Measurements from ENCODE around the gene NDUFC1. TPM values are rescaled to one million over a fixed set of nuclear protein-coding genes. Genes with fewer than 3 reads are reported as not detected.
A peak's percentile ranks its signal among the peaks of the same experiment; 100 is the strongest.

NDUFC1 gene
- total and polyA plus RNA-seq, 9 of the 15 experiments (the other 6 are each of a cell fraction or from before 2014, with no cell fraction given) = 58.9 to 378 (median 120) TPM

GRCh38 chr4:139301113-139301820 lies 1.0 kb downstream of the NDUFC1 start, which contains the start of gene NAA15 (continued):
- no peak for TF ChIP-seq STAT6 (CRISPR knock-in tag; IDR thresholded peaks at IDR 0.05)

- Histone ChIP-seq H4K20me1 (replicated peaks; ENCODE audit: control insufficient read depth, insufficient read depth, low read length) (peaks cover 9% of the 10 kb centered on the region; the same call in 1 of the 2 replicates), H3K4me3 (peak overlapping the region; percentile 99), H3K9ac (ENCODE audit: insufficient read depth in 1 of 2, low read depth in 2 of 2, low read length in 2 of 2) (peak overlapping the region; percentile 96 to 100), H3K36me3 (ENCODE audit: control insufficient read depth, insufficient read depth, low read length) (peaks cover 25% of the 10 kb centered on the region; the same call in 2 of the 3 replicates), H3K4me1 (replicated peaks in 1 of 2; ENCODE audit: control insufficient read depth in 2 of 2, insufficient read depth in 2 of 2, low read length in 2 of 2) (peaks cover 11 to 12% of the 10 kb centered on the region in 2 experiments), H3K9me1 (ENCODE audit: control insufficient read depth, insufficient read depth, low read length) (no peaks in the 10 kb centered on the region), H3K27me3 (ENCODE audit: control insufficient read depth in 2 of 2, insufficient read depth in 2 of 2, low read length in 2 of 2) (no peaks in the 10 kb centered on the region), H2AFZ (ENCODE audit: low read depth, low read length) (peak overlapping the region; percentile 88), H3K27ac (ENCODE audit: extremely low read depth, low read depth, low read length) (peak overlapping the region; percentile 98), H3K9me3 (replicated peaks; ENCODE audit: control insufficient read depth, insufficient read depth, low read depth, low read length) (0 out of 2 replicates have a peak, but pooled peaks cover 7% of the 10 kb centered on the region), H3K79me2 (ENCODE audit: control insufficient read depth, insufficient read depth, low read length) (peaks cover 96% of the 10 kb centered on the region), H3K4me2 (ENCODE audit: insufficient read depth, low read length) (peak overlapping the region; percentile 97)
- in situ Hi-C loops (cut with MboI) (no loop called here), intact Hi-C loops (cut with micrococcal nuclease) (loop anchor here (2.0 kb wide), 2 partner anchors 124 to 154 kb away; partner anchors contain the start of genes ELF2 and RAB33B)
- peak in 2 of 4 experiments; percentile 36 to 65 for DNase-seq (ENCODE audit: extremely low read depth in 1 of 4, low spot score in 3 of 4)
- BruUV-seq (replicated peaks) = TSS peak; percentile 85
- under 1% methylated on average over 16 of the region's 16 CpGs for WGBS (ENCODE audit: insufficient coverage, low coverage, missing lambda C conversion rate)
- peak; percentile 41 for ATAC-seq
- CTCF ChIA-PET (ENCODE audit: low intra/inter-chr PET ratio) = interaction anchor here (1.4 kb wide), 1 partner anchor 201 kb away, joined by 4 read pairs; no protein-coding TSS in a partner anchor
- peak; percentile 37 for FAIRE-seq
- POLR2A ChIA-PET = interaction anchor here (0.6 to 3.1 kb wide), 20 partner anchors 9 to 221 kb away, joined by 3 to 23 read pairs (median 4); no protein-coding TSS in a partner anchor
- no peak for TF ChIP-seq ZNF282 (CRISPR knock-in tag; IDR thresholded peaks at IDR 0.05)
- TF ChIP-seq AFF1 (IDR thresholded peaks at IDR 0.05; ENCODE audit: low read depth in 1 of 2, partially characterized antibody in 2 of 2) = peak; percentile 71 to 80
- TF ChIP-seq CC2D1A (IDR thresholded peaks at IDR 0.05) = no peak
- no peak for TF ChIP-seq EGR1 (conservative IDR thresholded peaks at IDR 0.05)
- no peak for TF ChIP-seq ZNF561 (CRISPR knock-in tag; conservative IDR thresholded peaks at IDR 0.05)
- TF ChIP-seq CHD1 (IDR thresholded peaks at IDR 0.05; ENCODE audit: low read length) = peak; percentile 88
- no peak for TF ChIP-seq OTX1 (CRISPR knock-in tag; IDR thresholded peaks at IDR 0.05)
- TF ChIP-seq TARDBP (IDR thresholded peaks at IDR 0.05) = 0 out of 2 replicates have a peak, but pooled peaks have one; percentile 17
- no peak for TF ChIP-seq KDM5B (IDR thresholded peaks at IDR 0.05; ENCODE audit: insufficient replicate concordance, low read depth, low read length)
- TF ChIP-seq NR1H2 (CRISPR knock-in tag; IDR thresholded peaks at IDR 0.05) = no peak
- TF ChIP-seq HMG20B (CRISPR knock-in tag; IDR thresholded peaks at IDR 0.05) = no peak
- TF ChIP-seq ZNF41 (CRISPR knock-in tag; conservative IDR thresholded peaks at IDR 0.05) = no peak
Measured at GRCh38 chr4:139300431-139301112, 1.7 kb downstream of the NDUFC1 start.

Measured in K562 (cell line).